GM12878 (cell line): ENCODE data around the gene PDZK1IP1. TPM values are rescaled to one million over a fixed set of nuclear protein-coding genes. Genes with fewer than 3 reads are reported as not detected.

Experiments used
- ATAC-seq: fragments of 200-7000 bp; cut with Tn5 transposase; 3 replicates; pipeline ENCODE4 v1.9.1; 2020; ENCODE audit warnings: mild to moderate bottlenecking, moderate library complexity
- BruUV-seq: library from RNA; stranded (reverse); fragments of 400-500 nt; replicated peaks from 2 replicates; lab custom pipeline; 2021; lab: Mats Ljungman, UMichigan
- CTCF ChIA-PET: fragments of 300-600 bp; sonication (Branson Sonifier 250); formaldehyde crosslinking; extraction: SDS; loops from one replicate; lab custom pipeline; 2021; ENCODE audit warnings: inconsistent platforms; lab: Yijun Ruan, JAX
- POLR2A ChIA-PET: fragments of 350-600 bp; formaldehyde crosslinking; extraction: SDS; loops from one replicate; lab custom pipeline; 2021; ENCODE audit warnings: inconsistent platforms; lab: Charles Lee
- RAD21 ChIA-PET: fragments of 300-600 bp; sonication (Branson Sonifier 250); formaldehyde crosslinking; loops from one replicate; lab custom pipeline; 2023; ENCODE audit warnings: antibody characterized with exemption; ENCODE audit not compliant: unreplicated experiment; lab: Charles Lee
- SMC1A ChIA-PET: fragments of 300-600 bp; sonication (Branson Sonifier 250); formaldehyde crosslinking; loops from one replicate; lab custom pipeline; 2023; ENCODE audit not compliant: unreplicated experiment, uncharacterized antibody; lab: Charles Lee
- DNase-seq: peaks from one replicate; pipeline ENCODE4 v3.0.0-alpha.2; 2011; ENCODE audit warnings: low read depth, low spot score
- FAIRE-seq: peaks from 3 replicates; lab custom pipeline; 2011; peaks lifted over from hg19 to GRCh38; lab: Jason Lieb, UNC
- H2AFZ ChIP-seq: 2 replicates; pipeline ENCODE4 v1.6.0; 2011; ENCODE audit warnings: low read depth, low read length, control low read depth; ENCODE audit not compliant: control insufficient read depth
- H3K27ac ChIP-seq: 2 replicates; pipeline ENCODE4 v1.5.1; 2011; ENCODE audit warnings: control low read depth; ENCODE audit not compliant: control insufficient read depth, insufficient read depth
- H3K27me3 ChIP-seq, 2 experiments: replicated peaks in 1 of 2; 2 replicates each; pipeline versions ENCODE4 v1.6.0 to v1.6.1; 2011; ENCODE audit warnings: low read length in 1 of 2; ENCODE audit not compliant: control insufficient read depth in 2 of 2, insufficient read depth in 2 of 2
- H3K36me3 ChIP-seq, 2 experiments: 2 replicates each; pipeline ENCODE4 v1.5.1; 2011; ENCODE audit warnings: low read length in 1 of 2; ENCODE audit not compliant: control insufficient read depth in 2 of 2, insufficient read depth in 2 of 2
- H3K4me1 ChIP-seq: 2 replicates; pipeline ENCODE4 v1.6.1; 2011; ENCODE audit warnings: mild to moderate bottlenecking, low read length, moderate library complexity, mixed read lengths; ENCODE audit not compliant: control insufficient read depth, insufficient read depth
- H3K4me2 ChIP-seq: 2 replicates; pipeline ENCODE4 v1.6.0; 2011; ENCODE audit warnings: control low read depth; ENCODE audit not compliant: control insufficient read depth, insufficient read depth
- H3K4me3 ChIP-seq: fragments of 200-600 bp; sonication (generic); 2 replicates; pipeline ENCODE4 v1.5.1; 2016
- H3K79me2 ChIP-seq: 2 replicates; pipeline ENCODE4 v1.6.0; 2011; ENCODE audit warnings: low read length; ENCODE audit not compliant: control insufficient read depth, insufficient read depth
- H3K9ac ChIP-seq: 2 replicates; pipeline ENCODE4 v1.8.0; 2011; ENCODE audit warnings: low read length, control low read depth, mixed read lengths; ENCODE audit not compliant: control insufficient read depth, insufficient read depth
- H3K9me3 ChIP-seq: replicated peaks from 3 replicates; pipeline ENCODE4 v1.5.1; 2011; ENCODE audit warnings: mild to moderate bottlenecking, low read length; ENCODE audit not compliant: control insufficient read depth, insufficient read depth
- H4K20me1 ChIP-seq: 2 replicates; pipeline ENCODE4 v1.6.0; 2011; ENCODE audit not compliant: control insufficient read depth, insufficient read depth
- BHLHE40 ChIP-seq, 2 experiments: fragments of 450-650 bp in 1 of 2; IDR thresholded peaks; 2 replicates each; pipeline ENCODE4 v1.6.1; 2011 to 2017; ENCODE audit warnings: low read depth in 2 of 2, borderline replicate concordance in 1 of 2, improper control_type of control experiment in 1 of 2, low read length in 1 of 2, mild to moderate bottlenecking in 1 of 2
- EED ChIP-seq: sonication (generic); IDR thresholded peaks from 2 replicates; pipeline ENCODE4 v1.6.1; 2016; ENCODE audit warnings: antibody characterized with exemption, low read depth
- IKZF1 ChIP-seq: fragments of 450-650 bp; conservative IDR thresholded peaks from 2 replicates; pipeline ENCODE4 v1.6.1; 2017; ENCODE audit warnings: antibody characterized with exemption, mild to moderate bottlenecking
- MTA3 ChIP-seq: IDR thresholded peaks from 2 replicates; pipeline ENCODE4 v1.6.1; 2012; ENCODE audit warnings: low read length, inconsistent platforms, borderline replicate concordance
- NFYA ChIP-seq: IDR thresholded peaks from 2 replicates; pipeline ENCODE4 v1.6.1; 2011; ENCODE audit warnings: low read depth, mild to moderate bottlenecking, low read length, improper control_type of control experiment, borderline replicate concordance
- NFYB ChIP-seq: IDR thresholded peaks from 2 replicates; pipeline ENCODE4 v1.6.1; 2011; ENCODE audit warnings: low read depth, mild to moderate bottlenecking, low read length, improper control_type of control experiment, moderate library complexity; ENCODE audit not compliant: insufficient read depth
- POLR2AphosphoS5 ChIP-seq: IDR thresholded peaks from 2 replicates; pipeline ENCODE4 v1.6.1; 2011; ENCODE audit warnings: mild to moderate bottlenecking, low read length, inconsistent platforms
- RAD51 ChIP-seq: fragments of 450-650 bp; IDR thresholded peaks from 2 replicates; pipeline ENCODE4 v1.6.1; 2016; ENCODE audit warnings: moderate library complexity, mild to moderate bottlenecking, inconsistent platforms
- RUNX3 ChIP-seq: IDR thresholded peaks from 2 replicates; pipeline ENCODE4 v1.6.1; 2012; ENCODE audit warnings: low read length, inconsistent platforms
- TCF7 ChIP-seq: IDR thresholded peaks from 2 replicates; pipeline ENCODE4 v1.6.1; 2014; ENCODE audit warnings: antibody characterized with exemption, borderline replicate concordance
- ZNF207 ChIP-seq: fragments of 450-650 bp; IDR thresholded peaks from 2 replicates; pipeline ENCODE4 v1.6.1; 2014; ENCODE audit warnings: antibody characterized with exemption, mild to moderate bottlenecking, borderline replicate concordance
- WGBS: methylation state at CpG from one replicate; pipeline ENCODE4 v1.1.6; 2016; ENCODE audit warnings: low lambda C conversion rate; ENCODE audit not compliant: insufficient replicate concordance, insufficient coverage; ENCODE audit errors: missing lambda C conversion rate; 5-methylcytosine and 5-hydroxymethylcytosine counted together
- in situ Hi-C: fragments of 300-500 bp; cut with MboI; formaldehyde crosslinking; loops from 9 replicates; pipeline ENCODE4 v1.14.3; 2018; ENCODE audit warnings: mixed read lengths
- intact Hi-C: fragments of 100-400 bp; cut with micrococcal nuclease; formaldehyde crosslinking; loops from one replicate; pipeline ENCODE4 v1.14.2; 2022; ENCODE audit not compliant: unreplicated experiment
- polyA plus RNA-seq, 11 experiments: library from polyadenylated mRNA; depleted of rRNA in 4 of 11; unstranded in 6 of 11; stranded (reverse) in 5 of 11; fragments of >200 nt; fragmentation: Nextera tagmentation in 4 of 11; fragmentation: Illumina TruSeq in 1 of 11; extraction: Ambion mirVana in 4 of 11; extraction: Trizol in 1 of 11; gene quantifications; 1 replicate in 1 of 11; 2 replicates in 10 of 11; pipeline versions ENCODE4 v1.2.1 to v1.2.3, GENCODE V29; 2011 to 2016; ENCODE audit warnings: inconsistent platforms in 2 of 11, missing spikeins in 2 of 11, low read depth in 1 of 11
- total RNA-seq, 4 experiments: library from RNA; depleted of rRNA in 3 of 4; stranded (reverse); fragments of >200 nt in 3 of 4; fragmentation: Illumina TruSeq in 1 of 4; extraction: Trizol in 1 of 4; gene quantifications; 2 replicates each; pipeline versions ENCODE4 v1.2.1 to v1.2.3, GENCODE V29; 2013 to 2021
- TF ChIP-seq, protein P1 (sequence below): IDR thresholded peaks from 2 replicates; pipeline ENCODE4 v1.6.1; 2012; ENCODE audit warnings: low read depth, low read length, improper control_type of control experiment
- TF ChIP-seq, protein P2 (sequence below): fragments of 150-350 bp; IDR thresholded peaks from 2 replicates; pipeline ENCODE4 v1.6.1; 2014; ENCODE audit warnings: mild to moderate bottlenecking, low read depth, low read length
- TF ChIP-seq, protein P3 (sequence below), 3 experiments: IDR thresholded peaks in 2 of 3; conservative IDR thresholded peaks in 1 of 3; 2 replicates each; pipeline ENCODE4 v1.5.1; 2011; ENCODE audit warnings: low read depth in 3 of 3, low read length in 3 of 3, mild to moderate bottlenecking in 3 of 3, control low read depth in 2 of 3, moderate library complexity in 2 of 3, inconsistent platforms in 1 of 3, mixed read lengths in 1 of 3; ENCODE audit not compliant: control insufficient read depth in 2 of 3, insufficient read depth in 1 of 3; ENCODE audit errors: extremely low read depth in 1 of 3

PDZK1IP1 gene
- total and polyA plus RNA-seq, 10 of the 15 experiments (the other 5 are each of a cell fraction or from before 2014, with no cell fraction given): not detected

DNA sequence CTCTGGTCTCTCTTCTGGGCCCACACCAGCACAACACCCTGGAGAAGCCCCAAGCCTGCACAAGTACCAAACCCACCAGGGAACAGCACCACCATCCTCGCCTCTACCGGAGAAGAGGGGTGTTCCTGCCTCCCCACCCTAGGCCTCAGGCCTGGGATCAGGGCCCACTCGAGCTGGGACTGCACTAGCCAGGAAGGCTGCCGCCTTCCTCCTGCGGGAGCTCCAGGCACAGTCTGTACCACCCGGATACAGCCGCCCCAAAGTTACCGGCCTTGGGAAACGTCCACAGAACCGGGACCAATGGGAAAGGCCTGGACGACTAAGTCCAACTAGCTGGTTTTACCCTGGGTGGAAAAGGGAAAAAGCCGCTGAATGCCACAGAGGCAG, 38.8 kb upstream of the PDZK1IP1 start:
- Histone ChIP-seq H3K9me3 (no peaks in the 10 kb centered on the region), H3K27ac (no peak overlapping the region), H3K79me2 (no peaks in the 10 kb centered on the region), H4K20me1 (no peaks in the 10 kb centered on the region), H3K4me1 (peaks cover 3% of the 10 kb centered on the region; the same call in 1 of the 2 replicates), H3K36me3 (no peaks in the 10 kb centered on the region), H3K4me3 (no peak overlapping the region), H2AFZ (no peak overlapping the region), H3K9ac (no peak overlapping the region), H3K4me2 (no peak overlapping the region), H3K27me3 (peaks cover 30 to 36% of the 10 kb centered on the region in 2 experiments)
- FAIRE-seq (no peak), ATAC-seq (no peak), DNase-seq (no peak)
- RAD21 ChIA-PET: no interaction called here
- WGBS: 62% methylated on average over 12 of the region's 12 CpGs
- POLR2A ChIA-PET: no interaction called here
- BruUV-seq: no TSS peak
- TF ChIP-seq MTA3: no peak
- TF ChIP-seq BHLHE40 (IDR thresholded peaks at IDR 0.05; ENCODE audit: borderline replicate concordance in 1 of 2, low read depth in 2 of 2, low read length in 1 of 2): no peak
- TF ChIP-seq ZNF207: no peak
- no peak for TF ChIP-seq EED
- TF ChIP-seq, protein P1, sequence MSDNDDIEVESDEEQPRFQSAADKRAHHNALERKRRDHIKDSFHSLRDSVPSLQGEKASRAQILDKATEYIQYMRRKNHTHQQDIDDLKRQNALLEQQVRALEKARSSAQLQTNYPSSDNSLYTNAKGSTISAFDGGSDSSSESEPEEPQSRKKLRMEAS: no peak
- no peak for TF ChIP-seq RAD51
- no peak for TF ChIP-seq IKZF1
- TF ChIP-seq, protein P2, sequence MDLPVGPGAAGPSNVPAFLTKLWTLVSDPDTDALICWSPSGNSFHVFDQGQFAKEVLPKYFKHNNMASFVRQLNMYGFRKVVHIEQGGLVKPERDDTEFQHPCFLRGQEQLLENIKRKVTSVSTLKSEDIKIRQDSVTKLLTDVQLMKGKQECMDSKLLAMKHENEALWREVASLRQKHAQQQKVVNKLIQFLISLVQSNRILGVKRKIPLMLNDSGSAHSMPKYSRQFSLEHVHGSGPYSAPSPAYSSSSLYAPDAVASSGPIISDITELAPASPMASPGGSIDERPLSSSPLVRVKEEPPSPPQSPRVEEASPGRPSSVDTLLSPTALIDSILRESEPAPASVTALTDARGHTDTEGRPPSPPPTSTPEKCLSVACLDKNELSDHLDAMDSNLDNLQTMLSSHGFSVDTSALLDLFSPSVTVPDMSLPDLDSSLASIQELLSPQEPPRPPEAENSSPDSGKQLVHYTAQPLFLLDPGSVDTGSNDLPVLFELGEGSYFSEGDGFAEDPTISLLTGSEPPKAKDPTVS: no peak
- no peak for TF ChIP-seq TCF7
- no peak for TF ChIP-seq NFYA
- TF ChIP-seq, protein P3, sequence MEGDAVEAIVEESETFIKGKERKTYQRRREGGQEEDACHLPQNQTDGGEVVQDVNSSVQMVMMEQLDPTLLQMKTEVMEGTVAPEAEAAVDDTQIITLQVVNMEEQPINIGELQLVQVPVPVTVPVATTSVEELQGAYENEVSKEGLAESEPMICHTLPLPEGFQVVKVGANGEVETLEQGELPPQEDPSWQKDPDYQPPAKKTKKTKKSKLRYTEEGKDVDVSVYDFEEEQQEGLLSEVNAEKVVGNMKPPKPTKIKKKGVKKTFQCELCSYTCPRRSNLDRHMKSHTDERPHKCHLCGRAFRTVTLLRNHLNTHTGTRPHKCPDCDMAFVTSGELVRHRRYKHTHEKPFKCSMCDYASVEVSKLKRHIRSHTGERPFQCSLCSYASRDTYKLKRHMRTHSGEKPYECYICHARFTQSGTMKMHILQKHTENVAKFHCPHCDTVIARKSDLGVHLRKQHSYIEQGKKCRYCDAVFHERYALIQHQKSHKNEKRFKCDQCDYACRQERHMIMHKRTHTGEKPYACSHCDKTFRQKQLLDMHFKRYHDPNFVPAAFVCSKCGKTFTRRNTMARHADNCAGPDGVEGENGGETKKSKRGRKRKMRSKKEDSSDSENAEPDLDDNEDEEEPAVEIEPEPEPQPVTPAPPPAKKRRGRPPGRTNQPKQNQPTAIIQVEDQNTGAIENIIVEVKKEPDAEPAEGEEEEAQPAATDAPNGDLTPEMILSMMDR (IDR thresholded peaks at IDR 0.05 in 2 of 3, conservative IDR thresholded peaks at IDR 0.05 in 1 of 3; ENCODE audit: control insufficient read depth in 2 of 3, extremely low read depth in 1 of 3, insufficient read depth in 1 of 3, low read depth in 3 of 3, low read length in 3 of 3): no peak
- no peak for TF ChIP-seq NFYB
- no peak for TF ChIP-seq RUNX3
- no peak for TF ChIP-seq POLR2AphosphoS5
- in situ Hi-C loops (no loop called here), intact Hi-C loops (no loop called here)
- SMC1A ChIA-PET: interaction anchor here (0.6 kb wide), 1 partner anchor 1056 kb away, joined by 3 read pairs; no protein-coding TSS in a partner anchor
- CTCF ChIA-PET: no interaction called here
